ENCODE results near the gene ZSCAN18.

- no peak for TF ChIP-seq CTCF (IDR thresholded peaks at IDR 0.05)
- TF ChIP-seq POLR2A (IDR thresholded peaks at IDR 0.05) = peak in 1 of 4 donors; percentile 28
Measured at GRCh38 chr19:58059003-58059670, 38.9 kb downstream of the ZSCAN18 start, which contains the start of gene ZNF135.

All from esophagus squamous epithelium (tissue), 4 donors.